ENCODE measurements around the gene DEFB126.

DNA sequence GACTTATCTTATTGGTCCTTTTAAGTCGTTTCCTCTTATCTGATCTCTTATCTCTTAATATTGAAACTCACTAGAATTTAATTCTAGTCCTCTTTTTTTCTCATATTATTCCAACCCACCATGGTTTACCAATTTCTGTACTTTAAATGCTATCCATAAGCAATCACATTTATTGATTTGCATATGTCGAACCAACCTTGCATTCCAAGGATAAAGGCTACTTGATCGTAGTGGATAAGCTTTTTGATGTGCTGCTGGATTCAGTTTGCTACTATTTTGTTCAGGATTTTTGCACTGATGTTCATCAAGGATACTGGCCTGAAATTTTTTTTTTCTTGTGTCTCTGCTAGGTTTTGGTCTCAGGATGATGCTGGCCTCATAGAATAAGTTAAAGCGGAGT lies 47.2 kb upstream of the DEFB126 start:
- TF ChIP-seq, protein P1, sequence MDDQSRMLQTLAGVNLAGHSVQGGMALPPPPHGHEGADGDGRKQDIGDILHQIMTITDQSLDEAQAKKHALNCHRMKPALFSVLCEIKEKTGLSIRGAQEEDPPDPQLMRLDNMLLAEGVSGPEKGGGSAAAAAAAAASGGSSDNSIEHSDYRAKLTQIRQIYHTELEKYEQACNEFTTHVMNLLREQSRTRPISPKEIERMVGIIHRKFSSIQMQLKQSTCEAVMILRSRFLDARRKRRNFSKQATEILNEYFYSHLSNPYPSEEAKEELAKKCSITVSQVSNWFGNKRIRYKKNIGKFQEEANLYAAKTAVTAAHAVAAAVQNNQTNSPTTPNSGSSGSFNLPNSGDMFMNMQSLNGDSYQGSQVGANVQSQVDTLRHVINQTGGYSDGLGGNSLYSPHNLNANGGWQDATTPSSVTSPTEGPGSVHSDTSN (CRISPR knock-in tag; IDR thresholded peaks at IDR 0.05): no peak
- TF ChIP-seq ZNF768 (tag by site-specific recombination; IDR thresholded peaks at IDR 0.05) (no peak), ZNF785 (tag by site-specific recombination; IDR thresholded peaks at IDR 0.05) (no peak), ZNF24 (tag by site-specific recombination; IDR thresholded peaks at IDR 0.05) (no peak), ZNF529 (tag by site-specific recombination; IDR thresholded peaks at IDR 0.05; ENCODE audit: insufficient replicate concordance) (no peak)
- TF ChIP-seq, protein P2, sequence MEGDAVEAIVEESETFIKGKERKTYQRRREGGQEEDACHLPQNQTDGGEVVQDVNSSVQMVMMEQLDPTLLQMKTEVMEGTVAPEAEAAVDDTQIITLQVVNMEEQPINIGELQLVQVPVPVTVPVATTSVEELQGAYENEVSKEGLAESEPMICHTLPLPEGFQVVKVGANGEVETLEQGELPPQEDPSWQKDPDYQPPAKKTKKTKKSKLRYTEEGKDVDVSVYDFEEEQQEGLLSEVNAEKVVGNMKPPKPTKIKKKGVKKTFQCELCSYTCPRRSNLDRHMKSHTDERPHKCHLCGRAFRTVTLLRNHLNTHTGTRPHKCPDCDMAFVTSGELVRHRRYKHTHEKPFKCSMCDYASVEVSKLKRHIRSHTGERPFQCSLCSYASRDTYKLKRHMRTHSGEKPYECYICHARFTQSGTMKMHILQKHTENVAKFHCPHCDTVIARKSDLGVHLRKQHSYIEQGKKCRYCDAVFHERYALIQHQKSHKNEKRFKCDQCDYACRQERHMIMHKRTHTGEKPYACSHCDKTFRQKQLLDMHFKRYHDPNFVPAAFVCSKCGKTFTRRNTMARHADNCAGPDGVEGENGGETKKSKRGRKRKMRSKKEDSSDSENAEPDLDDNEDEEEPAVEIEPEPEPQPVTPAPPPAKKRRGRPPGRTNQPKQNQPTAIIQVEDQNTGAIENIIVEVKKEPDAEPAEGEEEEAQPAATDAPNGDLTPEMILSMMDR (tag by site-specific recombination; IDR thresholded peaks at IDR 0.05): no peak
- TF ChIP-seq, protein P3, sequence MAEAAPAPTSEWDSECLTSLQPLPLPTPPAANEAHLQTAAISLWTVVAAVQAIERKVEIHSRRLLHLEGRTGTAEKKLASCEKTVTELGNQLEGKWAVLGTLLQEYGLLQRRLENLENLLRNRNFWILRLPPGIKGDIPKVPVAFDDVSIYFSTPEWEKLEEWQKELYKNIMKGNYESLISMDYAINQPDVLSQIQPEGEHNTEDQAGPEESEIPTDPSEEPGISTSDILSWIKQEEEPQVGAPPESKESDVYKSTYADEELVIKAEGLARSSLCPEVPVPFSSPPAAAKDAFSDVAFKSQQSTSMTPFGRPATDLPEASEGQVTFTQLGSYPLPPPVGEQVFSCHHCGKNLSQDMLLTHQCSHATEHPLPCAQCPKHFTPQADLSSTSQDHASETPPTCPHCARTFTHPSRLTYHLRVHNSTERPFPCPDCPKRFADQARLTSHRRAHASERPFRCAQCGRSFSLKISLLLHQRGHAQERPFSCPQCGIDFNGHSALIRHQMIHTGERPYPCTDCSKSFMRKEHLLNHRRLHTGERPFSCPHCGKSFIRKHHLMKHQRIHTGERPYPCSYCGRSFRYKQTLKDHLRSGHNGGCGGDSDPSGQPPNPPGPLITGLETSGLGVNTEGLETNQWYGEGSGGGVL (tag by site-specific recombination; IDR thresholded peaks at IDR 0.05): no peak

All from HEK293 (cell line).